GM18868 (cell line): Measurements from ENCODE around the gene CPPED1.

Experiments used
- ATAC-seq: cut with Tn5 transposase; IDR thresholded peaks from one replicate; pipeline ENCODE4 v1.9.1; 2021; ENCODE audit warnings: mild to moderate bottlenecking, moderate library complexity; ENCODE audit not compliant: unreplicated experiment

The CPPED1 gene

GRCh38 chr16:12742741-12743140 is 60.9 kb downstream of the CPPED1 start:
- no peak for ATAC-seq

DNA sequence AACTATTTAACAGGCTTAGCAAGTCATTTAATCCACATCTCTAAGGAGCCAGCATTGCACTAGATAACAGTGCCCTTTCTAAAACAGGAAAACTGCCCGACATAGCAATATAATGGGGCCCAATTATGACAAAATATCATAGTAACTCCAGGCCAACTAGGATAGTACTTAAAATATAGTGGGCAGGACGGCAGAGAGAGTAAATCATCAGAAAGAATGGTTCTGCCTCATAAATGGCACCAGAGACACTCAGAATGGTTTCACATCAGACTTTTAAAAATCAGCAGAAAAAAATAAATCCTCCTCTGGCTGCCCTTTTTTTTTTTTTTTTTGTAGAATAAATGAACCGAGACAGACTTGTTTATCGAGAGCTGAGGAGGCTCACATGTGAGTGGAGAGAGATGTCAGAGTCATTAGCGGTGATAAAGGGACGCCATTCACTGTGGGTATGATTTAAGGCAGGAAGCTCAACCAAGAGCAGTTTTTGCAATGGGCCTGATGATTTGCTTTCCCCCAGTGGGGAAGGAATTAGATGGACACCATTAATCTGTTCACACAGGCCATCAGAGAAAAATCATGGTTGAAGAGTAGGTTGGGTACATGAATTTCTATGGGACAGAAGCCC is 62.6 kb downstream of the CPPED1 start:
- ATAC-seq = no peak

DNA sequence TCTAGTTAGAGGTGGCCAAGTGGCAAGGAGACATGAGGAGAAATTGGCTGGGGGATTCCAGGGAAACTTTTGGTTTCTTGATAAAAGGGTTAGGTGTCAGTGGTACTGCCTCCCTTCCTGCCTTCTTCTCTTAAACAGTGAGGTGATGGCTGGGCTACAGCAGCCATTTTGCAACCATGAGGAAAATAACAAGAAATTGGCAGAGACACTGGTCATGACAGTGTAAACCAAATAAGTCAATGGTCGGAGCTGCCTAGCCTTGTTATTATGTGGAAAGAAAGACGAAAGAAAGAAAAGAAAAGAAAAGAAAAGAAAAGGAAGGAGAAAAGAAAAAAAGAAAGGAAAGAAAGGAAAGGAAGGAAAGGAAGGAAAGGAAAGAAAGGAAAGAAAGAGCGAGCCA is 63.9 kb downstream of the CPPED1 start:
- no peak for ATAC-seq

DNA sequence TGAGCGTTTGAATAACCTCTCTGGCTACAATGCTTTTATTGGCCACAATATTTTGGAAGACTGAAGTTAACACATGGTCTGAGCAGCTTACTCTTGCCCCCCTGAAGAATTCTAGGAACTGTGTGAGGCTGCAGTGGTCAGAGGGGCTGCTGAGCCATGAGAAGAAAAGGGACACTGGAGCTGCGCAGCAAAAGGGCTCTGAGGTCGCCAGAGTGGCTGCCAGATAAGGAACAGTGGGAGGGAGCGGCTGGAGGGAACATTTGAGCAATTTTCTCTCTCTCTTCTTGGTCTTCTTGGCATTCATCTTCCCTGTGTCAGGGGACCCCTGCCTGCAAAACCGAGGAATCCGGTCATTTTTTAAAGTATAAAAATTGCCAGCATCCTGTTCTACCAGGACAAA is 66.1 kb downstream of the CPPED1 start:
- no peak for ATAC-seq

- ATAC-seq = no peak
Measured at GRCh38 chr16:12735805-12736204, 67.9 kb downstream of the CPPED1 start.

DNA sequence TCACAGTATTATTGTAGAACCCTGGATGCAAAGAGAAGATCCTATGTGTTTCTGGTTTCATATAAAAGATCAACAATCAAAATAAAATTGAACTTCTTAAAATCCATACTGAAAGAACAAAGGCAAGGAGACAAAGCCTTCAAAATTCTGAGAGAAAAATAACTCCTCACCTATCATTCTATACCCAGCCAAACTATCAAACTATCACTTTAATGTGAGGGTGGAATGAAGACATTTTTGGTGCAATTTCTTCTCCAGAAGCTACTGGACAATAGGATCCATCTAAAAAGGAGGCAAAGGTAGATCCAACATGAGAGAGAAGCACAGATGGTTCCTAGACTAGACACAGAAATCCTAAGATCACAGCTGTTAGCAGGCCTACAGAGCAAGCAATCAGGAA is 71.1 kb downstream of the CPPED1 start:
- ATAC-seq = no peak

DNA sequence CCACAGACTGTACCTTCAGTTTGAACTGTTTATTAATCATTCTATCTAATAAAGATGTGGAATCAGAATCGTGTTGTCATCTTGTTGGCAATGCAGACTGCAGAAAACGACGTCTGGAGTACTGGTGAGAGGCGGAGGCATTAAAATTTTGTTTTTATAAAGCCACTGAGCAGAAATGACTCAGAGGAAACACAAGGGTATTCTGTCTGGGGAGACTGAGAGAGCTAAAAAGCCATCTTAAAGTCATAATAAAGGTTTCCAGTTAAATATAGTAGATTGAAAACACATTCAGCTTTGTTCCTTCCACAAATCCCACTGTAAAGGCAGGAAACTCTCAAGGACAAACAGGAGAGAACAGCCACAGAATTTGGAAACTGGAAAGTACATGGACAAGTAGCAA is 74.2 kb downstream of the CPPED1 start:
- ATAC-seq = no peak

- ATAC-seq = no peak
Measured at GRCh38 chr16:12728469-12728868, 75.2 kb downstream of the CPPED1 start.

DNA sequence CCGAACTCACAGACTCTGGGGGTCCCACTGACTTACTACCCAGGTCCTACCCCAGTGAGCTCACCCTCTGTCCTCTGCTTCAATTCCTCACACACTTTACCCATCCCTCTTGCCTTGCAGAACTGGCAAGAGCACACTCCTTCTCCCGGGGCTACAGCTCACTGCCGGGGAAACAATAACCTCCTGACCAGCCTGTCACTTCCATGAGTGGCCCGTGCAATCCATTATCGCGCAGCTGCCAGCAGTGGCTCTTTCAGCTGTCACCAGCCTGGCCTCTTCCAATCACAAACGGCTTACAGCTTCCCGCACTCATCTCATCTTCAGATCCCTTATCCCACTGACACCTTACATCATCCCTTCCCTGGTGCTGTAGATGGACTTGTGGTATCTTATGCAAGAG is 79.5 kb downstream of the CPPED1 start:
- ATAC-seq = no peak

DNA sequence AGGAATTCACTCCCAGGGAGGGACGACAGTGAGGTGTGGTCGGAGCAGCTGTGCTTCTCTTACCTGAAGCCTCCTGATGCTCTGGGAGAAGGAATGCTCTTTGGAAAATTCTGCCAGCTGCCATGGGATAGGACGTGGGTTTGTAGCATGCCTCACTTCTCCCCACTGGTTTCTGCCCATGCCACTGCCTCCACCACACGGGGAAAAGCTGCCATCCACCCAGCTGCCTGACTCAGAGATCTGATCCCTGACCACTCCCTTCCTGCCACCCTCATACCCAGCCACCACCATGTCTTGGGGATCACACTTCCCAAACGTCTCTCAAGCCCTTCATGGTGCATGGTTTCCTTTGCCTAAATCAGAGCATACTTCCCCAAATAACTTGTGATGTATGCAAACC is 80.0 kb downstream of the CPPED1 start:
- ATAC-seq = no peak

DNA sequence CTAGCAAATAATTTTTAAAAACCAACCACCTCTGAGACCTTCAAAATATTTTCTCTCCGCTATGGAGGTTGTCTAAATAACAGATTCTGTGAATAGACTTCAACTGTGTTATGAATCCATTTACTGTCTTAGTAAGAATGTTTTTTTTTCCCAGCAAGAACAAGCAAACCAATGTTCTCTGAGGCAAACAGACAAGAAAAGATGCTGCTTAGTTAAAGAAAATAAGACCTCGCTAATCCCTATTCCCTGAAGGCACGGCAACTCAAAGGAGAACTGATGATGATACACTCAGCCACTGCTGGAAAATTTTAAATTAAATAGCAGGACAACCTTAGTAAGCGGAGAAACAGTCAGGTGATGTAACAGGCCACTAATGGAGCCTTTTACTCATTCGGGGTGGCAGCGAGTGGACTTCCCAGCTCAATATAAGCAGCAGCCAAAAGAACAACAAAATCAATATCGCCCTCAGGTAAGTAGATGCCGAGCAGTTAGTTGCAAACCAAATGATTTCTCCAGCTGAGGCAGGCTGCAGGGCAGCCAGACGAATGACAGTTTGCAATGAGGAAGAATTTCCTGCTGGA is 81.8 kb downstream of the CPPED1 start:
- ATAC-seq = no peak

DNA sequence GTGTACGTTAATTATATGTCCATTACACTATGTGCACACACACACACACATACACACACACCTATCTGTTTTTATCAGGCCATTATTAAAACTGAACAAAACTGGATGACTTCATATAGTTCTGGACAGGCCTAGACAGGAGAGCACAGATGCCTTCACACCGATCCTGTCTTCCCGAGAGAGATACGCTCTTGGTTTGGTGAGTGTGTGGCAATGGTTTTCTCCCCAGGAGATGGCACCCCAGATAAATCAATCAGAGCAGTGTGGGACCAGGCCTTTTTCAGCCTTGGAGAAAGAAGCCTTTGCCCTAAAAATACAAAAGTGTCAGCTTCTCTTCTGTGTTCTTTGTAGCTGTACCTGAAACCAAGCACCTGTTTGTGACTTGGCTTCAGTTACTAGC is 83.7 kb downstream of the CPPED1 start:
- no peak for ATAC-seq

DNA sequence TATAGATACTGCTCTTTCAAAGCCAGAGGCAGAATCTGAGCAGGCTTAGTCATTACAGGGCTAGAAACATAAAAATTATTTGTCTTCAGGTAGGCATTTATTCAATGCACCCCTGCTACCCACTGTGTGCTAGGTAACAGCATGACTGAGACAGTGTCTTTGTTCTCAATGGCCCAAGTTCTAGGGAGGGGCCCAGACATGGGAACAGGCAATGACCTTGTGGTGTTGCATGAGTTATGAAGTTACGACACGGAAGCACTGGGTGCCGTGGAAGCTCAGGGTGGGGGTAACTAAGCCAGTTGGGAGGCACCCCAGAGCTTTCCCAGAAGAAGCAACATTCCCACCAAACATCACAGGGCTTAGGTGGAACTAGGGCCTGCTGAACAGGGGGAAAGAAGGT is 87.0 kb downstream of the CPPED1 start:
- ATAC-seq = no peak

- no peak for ATAC-seq
Measured at GRCh38 chr16:12709807-12710206, 93.9 kb downstream of the CPPED1 start.

DNA sequence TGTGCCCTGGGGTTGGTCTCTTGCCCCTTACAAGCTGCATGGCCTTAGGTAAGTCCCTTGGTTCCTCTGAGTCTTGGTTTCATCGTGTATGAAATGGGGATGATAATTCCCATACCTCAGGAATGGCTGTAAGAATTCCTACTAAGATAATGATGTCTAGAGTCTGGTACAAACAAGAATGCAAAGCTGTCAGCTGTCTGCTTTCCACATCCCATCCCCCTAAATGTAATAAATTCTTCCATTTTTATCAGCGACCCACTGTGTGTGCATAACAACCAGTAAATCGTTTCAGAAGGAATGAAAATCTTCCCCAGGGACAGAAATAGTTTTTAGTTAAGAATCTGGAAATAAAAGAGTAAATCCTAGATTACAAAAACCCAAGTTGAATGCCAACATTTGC is 95.4 kb downstream of the CPPED1 start:
- no peak for ATAC-seq

DNA sequence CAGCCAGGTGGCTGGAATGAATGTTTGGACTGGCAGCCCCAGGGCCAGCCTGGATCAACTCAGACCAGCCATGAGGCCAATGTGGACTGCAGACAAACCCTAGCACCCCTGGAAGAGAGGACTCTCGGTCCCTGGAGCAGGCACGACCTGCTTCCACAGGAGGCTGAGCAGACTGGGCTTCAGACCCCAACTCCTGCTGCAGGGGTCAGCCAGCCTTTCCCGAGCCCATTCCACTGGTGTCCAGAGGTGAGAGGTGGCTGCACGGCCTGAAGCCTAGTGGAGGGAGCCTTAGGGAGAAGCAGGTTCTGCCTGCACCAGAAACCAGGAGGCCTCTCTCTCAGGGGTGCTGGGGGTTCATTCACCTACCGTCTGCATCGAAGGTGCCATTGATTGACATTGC is 97.1 kb downstream of the CPPED1 start:
- ATAC-seq = no peak

GRCh38 chr16:12704492-12705111 is 99.1 kb downstream of the CPPED1 start:
- no peak for ATAC-seq

GRCh38 chr16:12703935-12704334 is 99.8 kb downstream of the CPPED1 start:
- ATAC-seq = no peak

DNA sequence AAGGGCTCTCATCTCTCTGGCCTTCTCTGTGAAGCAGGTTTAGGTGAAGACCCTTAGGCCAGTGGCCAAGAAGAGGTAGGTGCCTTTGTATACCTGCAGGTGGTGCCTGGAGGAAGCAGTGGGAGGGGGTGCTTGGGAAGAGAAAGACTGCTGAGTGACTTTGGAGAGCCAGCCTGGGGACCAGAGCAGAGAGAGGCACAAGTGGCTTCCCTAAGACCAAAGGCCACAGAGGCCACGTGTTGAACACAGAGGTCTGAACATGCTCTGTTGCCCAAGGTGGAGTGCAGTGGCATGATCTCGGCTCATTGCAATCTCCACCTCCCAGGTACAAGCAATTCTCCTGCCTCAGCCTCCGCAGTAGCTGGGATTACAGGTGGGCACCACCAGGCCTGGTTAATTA is 103.5 kb downstream of the CPPED1 start:
- ATAC-seq = no peak

- no peak for ATAC-seq
Measured at GRCh38 chr16:12699161-12699560, 104.5 kb downstream of the CPPED1 start.

DNA sequence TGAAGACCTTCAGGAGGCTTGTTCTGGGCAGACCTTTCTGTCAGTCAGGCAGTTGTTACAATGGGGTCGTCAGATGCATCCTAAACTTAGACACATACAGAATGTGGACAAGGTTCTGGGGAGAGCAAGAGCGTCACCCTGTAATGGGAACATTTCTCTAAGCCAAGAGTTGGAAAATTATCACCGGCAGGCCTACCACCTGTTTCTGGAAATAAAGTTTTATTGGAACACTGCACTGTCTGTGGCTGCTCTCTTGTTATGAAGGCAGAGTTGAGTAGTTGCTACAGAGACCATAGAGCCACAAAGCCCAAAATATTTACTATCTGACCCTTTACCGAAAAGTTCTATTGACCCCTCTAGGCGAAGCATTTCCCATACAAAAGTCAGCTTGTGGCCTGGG is 106.2 kb downstream of the CPPED1 start:
- ATAC-seq = no peak

- no peak for ATAC-seq
Measured at GRCh38 chr16:12695454-12695853, 108.2 kb downstream of the CPPED1 start.

DNA sequence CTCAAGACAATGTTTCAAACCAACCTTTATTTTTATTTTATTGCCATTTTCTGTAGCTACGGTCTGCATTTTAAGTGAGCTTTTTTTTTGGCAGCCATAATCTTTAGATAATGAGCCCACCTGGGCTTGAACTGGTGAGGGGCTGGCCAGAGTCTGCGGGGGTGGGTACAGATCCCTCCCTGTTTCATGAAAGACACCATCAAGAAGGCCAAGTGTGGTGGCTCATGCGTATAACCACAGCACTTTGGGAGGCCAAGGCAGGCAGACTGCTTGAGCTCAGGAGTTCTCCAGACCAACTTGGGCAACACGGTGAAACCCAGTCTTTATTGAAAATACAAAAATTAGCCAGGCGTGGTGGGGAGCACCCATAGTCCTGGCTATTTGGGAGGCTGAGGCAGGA is 113.7 kb downstream of the CPPED1 start:
- ATAC-seq = no peak
